Measurements from ENCODE around the gene PREPL. TPM values are rescaled to one million over a fixed set of nuclear protein-coding genes. Genes with fewer than 3 reads are reported as not detected.
A peak's percentile ranks its signal among the peaks of the same experiment; 100 is the strongest.

PREPL gene
- total RNA-seq, 1 experiment from 2014 or later: 46.4 TPM

DNA sequence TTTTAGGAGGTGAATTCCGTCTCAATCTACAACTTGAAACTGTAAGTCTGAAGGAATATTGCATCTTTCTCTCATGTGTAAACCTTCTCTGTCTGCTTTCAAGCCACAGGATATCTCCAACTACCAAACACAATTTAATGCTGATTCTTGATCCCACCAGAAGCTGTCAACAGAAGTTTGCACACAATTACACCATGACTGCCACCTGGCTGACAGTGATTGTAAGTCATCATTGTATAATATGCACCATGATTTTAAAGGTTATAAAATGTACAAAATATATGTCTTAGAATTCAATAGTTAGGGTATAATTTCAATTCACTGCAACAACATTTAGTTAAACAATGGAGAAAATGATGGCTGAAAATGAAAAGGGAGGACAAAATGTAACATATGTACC, 18.4 kb downstream of the PREPL start:
- H3K4me3 Mint-ChIP-seq (ENCODE audit: unreplicated experiment): no peak overlapping the region
- intact Hi-C loops (cut with micrococcal nuclease; ENCODE audit: unreplicated experiment): loop anchor here (1.0 to 2.0 kb wide), 5 partner anchors 52 to 299 kb away; no protein-coding TSS in a partner anchor
- no TSS peak for BruUV-seq (replicated peaks)

DNA sequence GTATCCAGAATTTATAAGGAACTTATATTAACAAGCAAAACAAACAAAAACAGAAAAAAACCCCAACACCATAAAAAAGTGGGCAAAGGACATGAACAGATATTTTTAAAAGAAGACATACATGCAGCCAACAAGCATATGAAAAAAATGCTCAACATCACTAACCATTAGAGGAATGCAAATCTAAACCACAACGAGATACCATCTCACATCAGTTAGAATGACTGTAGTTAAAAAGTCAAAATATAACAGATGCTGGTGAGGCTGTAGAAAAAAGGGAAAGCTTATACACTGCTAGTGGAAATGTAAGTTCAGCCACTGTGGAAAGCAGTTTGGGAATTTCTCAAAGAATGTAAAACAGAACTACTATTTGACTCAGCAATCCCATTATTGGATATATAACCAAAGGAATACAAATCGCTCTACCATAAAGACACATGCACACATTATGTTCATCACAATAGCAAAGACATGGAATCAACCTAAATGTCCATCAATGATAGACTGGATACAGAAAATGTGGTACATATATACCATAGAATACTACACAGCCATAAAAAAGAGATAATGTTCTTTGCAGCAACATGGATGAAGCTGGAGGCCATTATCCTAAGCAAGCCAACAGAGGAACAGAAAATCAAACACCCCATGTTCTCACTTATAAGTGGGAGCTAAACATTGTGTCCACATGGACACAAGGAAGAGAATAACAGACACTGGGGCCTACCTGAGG, 25.3 kb downstream of the PREPL start:
- no peaks in the 10 kb centered on the region for H3K36me3 ChIP-seq (ENCODE audit: control insufficient read depth, insufficient read depth, low read length)
- POLR2A ChIA-PET: no interaction called here
- DNase-seq: no peak
- no TSS peak for BruUV-seq (replicated peaks)
- Mint-ChIP-seq H3K27ac (ENCODE audit: unreplicated experiment) (no peak overlapping the region), H3K36me3 (ENCODE audit: insufficient read depth, unreplicated experiment) (peaks cover 19% of the 10 kb centered on the region), H3K27me3 (ENCODE audit: insufficient read depth, unreplicated experiment) (no peaks in the 10 kb centered on the region), H3K4me3 (ENCODE audit: unreplicated experiment) (no peak overlapping the region), H3K9me3 (ENCODE audit: unreplicated experiment) (no peaks in the 10 kb centered on the region), H3K4me1 (ENCODE audit: low read depth, unreplicated experiment) (peaks cover 1% of the 10 kb centered on the region)
- no peaks in the 10 kb centered on the region for H3K27me3 ChIP-seq (replicated peaks; ENCODE audit: control insufficient read depth, insufficient read depth, low read length)
- peaks cover 14% of the 10 kb centered on the region for H3K4me1 ChIP-seq
- no peak for TF ChIP-seq CTCF (IDR thresholded peaks at IDR 0.05; ENCODE audit: insufficient read depth in 1 of 2, low read depth in 1 of 2, low read length in 1 of 2, severe bottlenecking in 1 of 2, unreplicated experiment in 1 of 2)
- CTCF ChIA-PET: no interaction called here
- no peaks in the 10 kb centered on the region for H3K9me3 ChIP-seq
- H3K4me3 ChIP-seq (ENCODE audit: low read depth, low read length): no peak overlapping the region
- intact Hi-C loops (cut with micrococcal nuclease; ENCODE audit: unreplicated experiment): loop anchor here (2.0 kb wide), 1 partner anchor 25 kb away; the partner anchor contains the start of genes CAMKMT and PREPL

More for the DNA sequence above, 18.4 kb downstream of the PREPL start:
- no peaks in the 10 kb centered on the region for H3K9me3 ChIP-seq
- no peak overlapping the region for H3K27ac Mint-ChIP-seq (ENCODE audit: unreplicated experiment)
- no peaks in the 10 kb centered on the region for H3K36me3 ChIP-seq (ENCODE audit: control insufficient read depth, insufficient read depth, low read length)
- no peaks in the 10 kb centered on the region for H3K9me3 Mint-ChIP-seq (ENCODE audit: unreplicated experiment)
- H3K27me3 ChIP-seq (replicated peaks; ENCODE audit: control insufficient read depth, insufficient read depth, low read length): no peaks in the 10 kb centered on the region
- H3K4me1 ChIP-seq: no peaks in the 10 kb centered on the region
- DNase-seq: peak in 1 of 2 experiments; percentile 43
- H3K27me3 Mint-ChIP-seq (ENCODE audit: insufficient read depth, unreplicated experiment): no peaks in the 10 kb centered on the region
- no peaks in the 10 kb centered on the region for H3K4me1 Mint-ChIP-seq (ENCODE audit: low read depth, unreplicated experiment)
- ChIA-PET CTCF (interaction anchor here (0.9 to 2.0 kb wide), 7 partner anchors 19 to 299 kb away, joined by 4 to 9 read pairs (median 5); partner anchors contain the start of genes CAMKMT and PREPL), POLR2A (no interaction called here)
- TF ChIP-seq CTCF (IDR thresholded peaks at IDR 0.05; ENCODE audit: insufficient read depth in 1 of 2, low read depth in 1 of 2, low read length in 1 of 2, severe bottlenecking in 1 of 2, unreplicated experiment in 1 of 2): peak; percentile 46 to 47
- H3K36me3 Mint-ChIP-seq (ENCODE audit: insufficient read depth, unreplicated experiment): peaks cover 23% of the 10 kb centered on the region
- H3K4me3 ChIP-seq (ENCODE audit: low read depth, low read length): no peak overlapping the region

- H3K9me3 ChIP-seq: no peaks in the 10 kb centered on the region
- CTCF ChIA-PET: no interaction called here
- POLR2A ChIA-PET: interaction anchor here (1.3 kb wide), 1 partner anchor 28 kb away, joined by 6 read pairs; the partner anchor contains the start of genes CAMKMT and PREPL
- no peaks in the 10 kb centered on the region for H3K36me3 ChIP-seq (ENCODE audit: control insufficient read depth, insufficient read depth, low read length)
- TF ChIP-seq CTCF (IDR thresholded peaks at IDR 0.05; ENCODE audit: insufficient read depth in 1 of 2, low read depth in 1 of 2, low read length in 1 of 2, severe bottlenecking in 1 of 2, unreplicated experiment in 1 of 2): no peak
- no peak overlapping the region for H3K4me3 ChIP-seq (ENCODE audit: low read depth, low read length)
- intact Hi-C loops (cut with micrococcal nuclease; ENCODE audit: unreplicated experiment): loop anchor here (2.0 kb wide), 1 partner anchor 27 kb away; the partner anchor contains the start of genes CAMKMT and PREPL
- no TSS peak for BruUV-seq (replicated peaks)
- H3K36me3 Mint-ChIP-seq (ENCODE audit: insufficient read depth, unreplicated experiment): peaks cover 19% of the 10 kb centered on the region
- no peaks in the 10 kb centered on the region for H3K9me3 Mint-ChIP-seq (ENCODE audit: unreplicated experiment)
- H3K27me3 ChIP-seq (replicated peaks; ENCODE audit: control insufficient read depth, insufficient read depth, low read length): no peaks in the 10 kb centered on the region
- no peaks in the 10 kb centered on the region for H3K27me3 Mint-ChIP-seq (ENCODE audit: insufficient read depth, unreplicated experiment)
- no peak overlapping the region for H3K27ac Mint-ChIP-seq (ENCODE audit: unreplicated experiment)
- H3K4me1 Mint-ChIP-seq (ENCODE audit: low read depth, unreplicated experiment): peaks cover 7% of the 10 kb centered on the region
- peaks cover 18% of the 10 kb centered on the region for H3K4me1 ChIP-seq
- DNase-seq: peak in 1 of 2 experiments; percentile 29
- no peak overlapping the region for H3K4me3 Mint-ChIP-seq (ENCODE audit: unreplicated experiment)
Measured at GRCh38 chr2:44333994-44334393, 27.3 kb downstream of the PREPL start.
